ENCODE data around the gene TNFSF10.
"Not testable (repeated sequence)": the region's sequence is repeated elsewhere in the genome, so short reads cannot be mapped to it uniquely, and the experiment has no call there.

The TNFSF10 gene

GRCh38 chr3:172522871-172523818, at the start of gene TNFSF10:
Gene TNFSF10, minus strand, starts transcription at chr3:172523430. Its CDS starts 46 bp downstream, at chr3:172523384.
- peak; percentile 94 for DNase-seq (ENCODE audit: low spot score)
- peak; percentile 85 for FAIRE-seq

DNA sequence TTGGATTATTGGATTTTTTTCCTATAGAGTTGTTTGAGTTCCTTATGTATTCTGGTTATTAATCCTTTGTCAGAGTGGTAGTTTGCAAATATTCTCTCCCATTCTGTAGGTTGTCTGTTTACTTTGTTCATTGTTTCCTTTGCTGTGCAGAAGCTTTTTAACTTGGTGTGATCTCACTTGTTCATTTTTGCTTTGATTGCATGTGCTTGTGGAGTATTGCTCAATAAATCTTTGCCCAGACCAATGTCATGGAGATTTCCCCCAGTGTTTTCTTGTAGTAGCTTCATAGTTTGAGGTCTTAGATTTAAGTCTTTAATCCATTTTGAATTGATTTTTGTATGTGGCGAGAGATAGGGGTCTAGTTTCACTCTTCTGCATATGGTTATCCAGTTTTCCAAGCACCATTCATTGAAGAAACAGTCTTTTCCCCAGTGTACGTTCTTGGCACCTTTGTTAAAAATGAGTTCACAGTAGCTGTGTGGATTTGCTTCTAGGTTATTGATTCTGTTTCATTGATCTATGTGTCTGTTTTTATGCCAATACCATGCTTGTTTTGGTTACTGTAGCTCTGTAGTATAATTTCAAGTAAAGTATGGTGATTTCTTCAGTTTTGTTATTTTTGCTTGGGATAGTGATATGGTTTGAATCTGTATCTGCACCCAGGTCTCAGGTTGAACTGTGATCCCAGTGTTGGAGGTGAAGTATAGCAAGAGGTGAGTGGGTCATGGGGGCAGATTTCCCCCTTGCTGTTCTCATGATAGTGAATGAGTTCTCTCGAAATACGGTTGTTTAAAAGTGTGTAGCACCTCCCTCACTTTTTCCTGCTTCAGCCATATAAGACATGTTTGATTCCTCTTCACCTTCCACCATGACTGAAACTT, 46.1 kb upstream of the TNFSF10 start:
- no peak for FAIRE-seq
- no peak for DNase-seq (ENCODE audit: low spot score)

DNA sequence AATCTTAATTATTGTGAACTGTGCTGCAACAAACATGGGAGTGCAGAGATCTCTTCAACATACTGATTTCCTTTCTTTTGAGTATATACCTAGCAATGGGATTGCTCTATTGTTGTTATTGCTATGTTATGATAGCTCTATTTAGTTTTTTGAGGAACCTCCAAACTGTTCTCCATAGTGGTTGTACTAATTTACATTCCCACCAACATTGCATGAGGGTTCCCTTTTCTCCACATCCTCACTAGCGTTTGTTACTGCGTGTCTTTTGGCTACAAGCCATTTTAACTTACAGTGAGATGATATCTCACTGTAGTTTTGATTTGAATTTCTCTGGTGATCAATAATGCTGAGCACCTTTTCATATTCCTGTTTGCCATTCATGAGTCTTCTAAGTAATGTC, 45.5 kb upstream of the TNFSF10 start:
- DNase-seq (ENCODE audit: low spot score) (no peak), FAIRE-seq (no peak)

- FAIRE-seq; DNase-seq (ENCODE audit: low spot score): not testable (repeated sequence)
Observed at GRCh38 chr3:172566785-172567184, 43.6 kb upstream of the TNFSF10 start.

GRCh38 chr3:172564499-172564898, 41.3 kb upstream of the TNFSF10 start:
- FAIRE-seq (peak; percentile 95), DNase-seq (ENCODE audit: low spot score) (peak; percentile 71)

DNA sequence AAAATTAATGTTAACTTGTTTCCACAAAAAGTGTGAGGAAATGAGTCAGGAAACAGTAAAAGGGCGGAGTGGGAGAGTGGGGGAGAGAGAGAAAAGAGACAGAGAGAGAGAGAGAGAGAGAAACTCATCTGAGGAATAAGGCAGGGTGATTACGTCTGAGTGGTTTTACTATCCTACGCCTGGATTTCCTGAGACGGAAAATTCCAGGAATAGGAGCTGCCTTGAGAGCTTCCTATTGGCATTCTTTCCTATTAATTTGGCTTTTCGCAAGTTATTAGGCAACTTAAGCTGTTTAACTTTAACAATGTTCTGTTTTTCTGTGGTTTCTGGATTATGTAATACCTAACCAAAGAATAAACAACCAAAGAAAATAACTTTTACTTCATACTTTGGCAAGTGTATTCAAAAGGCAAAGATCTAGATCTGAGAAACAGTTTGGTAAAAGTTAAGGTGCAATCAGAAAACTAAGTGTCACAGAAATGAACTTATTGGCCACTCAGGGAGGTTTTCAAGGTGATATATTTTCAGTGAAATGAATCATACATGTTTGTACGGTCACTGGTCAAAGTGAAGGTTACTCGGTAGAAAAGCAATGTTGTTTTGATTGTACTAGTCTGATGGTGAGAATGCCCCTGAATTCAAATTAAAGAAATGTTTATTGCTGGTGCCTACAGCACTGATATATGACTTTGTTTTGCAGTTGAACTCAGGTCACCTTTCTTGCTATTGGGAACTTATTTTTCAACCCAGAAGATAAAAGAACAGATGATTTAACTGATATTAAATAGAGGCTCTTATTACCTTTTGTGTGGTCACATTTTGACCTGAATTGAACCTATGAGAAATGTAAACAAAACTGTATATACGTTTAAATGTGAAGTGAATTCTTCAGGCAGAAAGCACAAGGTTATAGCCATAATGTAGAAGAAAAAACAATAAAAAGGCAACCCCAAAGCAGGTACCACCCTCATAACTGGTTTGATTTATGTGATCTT, 39.9 kb upstream of the TNFSF10 start:
- FAIRE-seq (peak; percentile 92), DNase-seq (ENCODE audit: low spot score) (peak; percentile 80)

DNA sequence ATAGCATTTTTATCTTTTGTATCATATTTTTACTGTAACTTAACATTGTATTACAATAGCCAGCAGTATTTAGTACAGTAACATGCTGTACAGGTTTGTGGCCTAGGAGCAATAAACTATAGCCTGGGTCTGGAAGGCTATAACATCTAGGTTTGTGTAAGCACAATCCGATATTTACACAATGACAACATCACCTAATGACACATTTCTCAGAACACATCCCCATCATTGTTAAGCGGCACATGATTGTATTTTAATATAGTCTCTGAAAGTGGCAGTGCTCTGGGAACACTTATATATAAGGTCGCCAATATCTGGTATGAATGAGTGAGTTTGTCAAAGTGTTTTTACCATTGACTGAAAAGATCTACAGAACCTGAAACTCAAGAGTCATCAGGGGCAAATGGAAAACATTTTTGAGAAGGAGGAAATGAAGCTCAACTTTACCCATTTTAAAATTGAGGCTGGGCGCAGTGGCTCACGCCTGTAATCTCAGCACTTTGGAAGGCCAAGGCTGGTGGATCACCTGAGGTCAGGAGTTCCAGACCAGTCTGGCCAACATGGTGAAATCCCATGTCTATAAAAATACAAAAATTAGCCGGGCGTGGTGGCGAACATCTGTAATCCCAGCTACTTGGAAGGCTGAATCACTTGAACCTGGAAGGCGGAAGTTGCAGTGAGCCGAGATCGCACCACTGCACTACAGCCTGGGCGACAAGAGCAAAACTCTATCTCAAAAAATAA, 38.8 kb upstream of the TNFSF10 start:
- FAIRE-seq (no peak), DNase-seq (ENCODE audit: low spot score) (peak; percentile 52)

GRCh38 chr3:172560586-172560985, 37.4 kb upstream of the TNFSF10 start:
- DNase-seq (ENCODE audit: low spot score) (no peak), FAIRE-seq (no peak)

DNA sequence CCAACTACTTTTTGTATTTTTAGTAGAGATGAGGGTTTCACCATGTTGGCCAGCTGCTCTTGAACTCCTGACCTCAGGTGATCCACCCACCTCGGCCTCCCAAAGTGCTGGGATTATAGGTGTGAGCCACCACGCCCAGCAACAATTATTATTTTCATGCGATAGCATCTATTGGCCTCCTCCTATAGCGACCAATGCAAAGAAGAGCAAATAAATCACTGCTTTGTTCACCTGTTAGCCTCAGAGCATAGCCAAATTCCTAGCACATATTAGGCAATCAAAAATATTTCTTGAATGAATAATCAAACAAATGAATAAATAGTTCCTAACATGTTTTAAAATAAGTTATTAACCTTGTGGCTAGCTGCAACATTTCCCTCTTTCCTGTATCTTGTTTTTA, 36.8 kb upstream of the TNFSF10 start:
- FAIRE-seq: peak; percentile 16
- no peak for DNase-seq (ENCODE audit: low spot score)

GRCh38 chr3:172559020-172559419, 35.8 kb upstream of the TNFSF10 start:
- DNase-seq (ENCODE audit: low spot score) (no peak), FAIRE-seq (no peak)

- no peak for FAIRE-seq
- no peak for DNase-seq (ENCODE audit: low spot score)
Observed at GRCh38 chr3:172557515-172558220, 34.4 kb upstream of the TNFSF10 start.

GRCh38 chr3:172553526-172554252, 30.5 kb upstream of the TNFSF10 start:
- DNase-seq (ENCODE audit: low spot score) (no peak), FAIRE-seq (no peak)

GRCh38 chr3:172552607-172553006, 29.4 kb upstream of the TNFSF10 start:
- FAIRE-seq (no peak), DNase-seq (ENCODE audit: low spot score) (no peak)

GRCh38 chr3:172551874-172552273, 28.6 kb upstream of the TNFSF10 start:
- FAIRE-seq: no peak
- DNase-seq (ENCODE audit: low spot score): no peak

DNA sequence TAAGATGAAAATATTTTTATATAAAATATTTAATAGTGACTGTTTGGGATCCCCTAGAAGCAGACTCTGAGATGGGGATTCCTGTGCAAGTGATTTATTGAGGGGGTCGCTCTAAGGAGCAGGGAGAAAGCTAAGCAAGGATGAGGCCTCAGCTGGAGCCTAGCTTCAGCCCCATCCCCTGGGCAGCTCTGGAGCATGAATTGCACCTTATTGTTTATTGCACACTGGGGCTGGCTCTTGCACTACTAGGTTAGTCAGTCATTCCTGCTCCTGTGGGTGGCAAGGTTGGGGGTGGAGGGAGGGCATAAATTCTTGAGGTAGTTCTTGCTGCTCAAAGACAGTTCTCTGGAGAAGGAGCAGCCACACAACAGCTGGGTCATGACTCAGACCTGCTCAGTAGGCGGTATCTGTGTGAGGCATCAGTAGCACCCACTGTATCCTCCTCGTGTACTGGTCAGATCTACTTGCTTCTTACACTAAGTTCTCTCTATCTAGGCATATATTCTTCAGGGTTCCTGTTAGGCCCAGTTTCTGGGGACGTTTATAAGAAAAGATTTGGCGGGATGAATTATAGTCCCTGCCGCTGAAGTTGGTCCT, 27.2 kb upstream of the TNFSF10 start:
- DNase-seq (ENCODE audit: low spot score) (peak; percentile 97), FAIRE-seq (peak; percentile 86)

DNA sequence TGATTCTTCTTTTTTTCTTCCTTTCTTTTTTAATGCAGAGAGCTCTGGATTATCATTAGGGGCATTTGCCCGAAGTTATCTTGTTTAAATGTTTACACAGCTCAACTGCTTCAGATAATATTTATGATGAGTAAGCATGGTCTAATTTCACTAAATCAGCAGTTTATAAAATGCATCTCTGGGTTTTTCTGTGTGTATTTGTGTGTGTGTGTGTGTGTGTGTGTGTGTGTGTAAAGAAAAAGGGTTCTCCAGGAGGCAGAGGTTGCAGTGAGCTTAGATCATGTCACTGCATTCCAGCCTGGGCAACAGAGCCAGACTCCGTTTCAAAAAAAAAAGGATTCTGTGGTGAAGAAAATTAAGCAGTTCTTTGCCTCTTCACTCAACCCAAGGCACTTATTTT, 25.9 kb upstream of the TNFSF10 start:
- no peak for FAIRE-seq
- DNase-seq (ENCODE audit: low spot score): no peak

GRCh38 chr3:172546628-172547214, 23.5 kb upstream of the TNFSF10 start:
- no peak for DNase-seq (ENCODE audit: low spot score)
- FAIRE-seq: no peak

DNA sequence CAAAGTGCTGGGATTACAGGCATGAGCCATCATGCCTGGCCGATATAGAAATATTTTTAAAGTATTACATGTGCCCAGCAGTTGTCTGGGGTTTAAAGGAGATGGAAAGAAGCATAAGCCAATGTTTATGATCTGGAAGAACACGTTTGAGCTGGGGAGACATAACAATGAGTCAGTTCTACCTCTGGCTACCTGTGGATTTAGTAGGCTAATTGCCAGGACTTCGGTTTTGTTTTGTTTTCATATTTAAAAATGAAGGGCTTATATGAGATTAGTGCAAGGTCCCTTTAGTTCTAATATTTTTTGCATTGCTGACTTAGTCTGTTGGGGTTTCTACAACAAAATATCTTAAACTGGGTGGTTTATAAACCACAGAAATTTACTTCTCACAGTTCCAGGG, 22.9 kb upstream of the TNFSF10 start:
- FAIRE-seq: no peak
- no peak for DNase-seq (ENCODE audit: low spot score)

Data from RCC 7860 (cell line).